Prostate gland (tissue), 2 donors: ENCODE data around the gene ZSCAN5C.

Source experiments
- POLR2A ChIP-seq: fragments of 450-650 bp; IDR thresholded peaks from one replicate; pipeline ENCODE4 v1.6.1; 2016; ENCODE audit warnings: antibody characterized with exemption, mild to moderate bottlenecking
- TF ChIP-seq, protein P1 (sequence below), 4 experiments: fragments of 200-600 bp in 2 of 4; fragments of 450-650 bp in 2 of 4; sonication (generic) in 2 of 4; IDR thresholded peaks; 1 replicate in 3 of 4; 2 replicates in 1 of 4; pipeline ENCODE4 v1.5.1; 2016 to 2019; ENCODE audit warnings: antibody characterized with exemption in 4 of 4, mild to moderate bottlenecking in 2 of 4, moderate library complexity in 2 of 4

DNA sequence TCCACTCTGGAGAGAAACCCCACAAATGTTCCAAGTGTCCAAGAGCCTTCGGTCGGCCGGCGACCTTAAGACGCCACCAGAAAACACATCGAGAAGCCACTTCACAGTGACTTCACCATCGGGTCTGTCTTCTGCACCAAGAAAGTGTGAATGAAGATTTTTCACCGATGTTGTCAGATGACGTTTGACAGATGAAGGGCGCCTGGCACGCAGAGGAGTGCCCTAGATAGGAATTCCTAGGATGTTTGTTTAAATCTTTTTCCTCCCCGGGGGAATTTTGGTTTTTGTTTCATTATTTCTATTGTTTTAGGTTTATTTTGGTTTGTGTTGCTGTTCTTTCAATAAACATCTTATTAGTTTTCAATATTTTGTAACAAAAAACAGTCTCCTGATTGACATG is 7.0 kb downstream of the ZSCAN5C start:
- no peak for TF ChIP-seq POLR2A
- TF ChIP-seq, protein P1, sequence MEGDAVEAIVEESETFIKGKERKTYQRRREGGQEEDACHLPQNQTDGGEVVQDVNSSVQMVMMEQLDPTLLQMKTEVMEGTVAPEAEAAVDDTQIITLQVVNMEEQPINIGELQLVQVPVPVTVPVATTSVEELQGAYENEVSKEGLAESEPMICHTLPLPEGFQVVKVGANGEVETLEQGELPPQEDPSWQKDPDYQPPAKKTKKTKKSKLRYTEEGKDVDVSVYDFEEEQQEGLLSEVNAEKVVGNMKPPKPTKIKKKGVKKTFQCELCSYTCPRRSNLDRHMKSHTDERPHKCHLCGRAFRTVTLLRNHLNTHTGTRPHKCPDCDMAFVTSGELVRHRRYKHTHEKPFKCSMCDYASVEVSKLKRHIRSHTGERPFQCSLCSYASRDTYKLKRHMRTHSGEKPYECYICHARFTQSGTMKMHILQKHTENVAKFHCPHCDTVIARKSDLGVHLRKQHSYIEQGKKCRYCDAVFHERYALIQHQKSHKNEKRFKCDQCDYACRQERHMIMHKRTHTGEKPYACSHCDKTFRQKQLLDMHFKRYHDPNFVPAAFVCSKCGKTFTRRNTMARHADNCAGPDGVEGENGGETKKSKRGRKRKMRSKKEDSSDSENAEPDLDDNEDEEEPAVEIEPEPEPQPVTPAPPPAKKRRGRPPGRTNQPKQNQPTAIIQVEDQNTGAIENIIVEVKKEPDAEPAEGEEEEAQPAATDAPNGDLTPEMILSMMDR (IDR thresholded peaks at IDR 0.05): no peak
